ENCODE data around the gene PRPF4. TPM values are rescaled to one million over a fixed set of nuclear protein-coding genes. Genes with fewer than 3 reads are reported as not detected.

Gene PRPF4
- total and polyA plus RNA-seq, 4 donors: 7.5 to 20.6 (median 17.3) TPM

GRCh38 chr9:113269355-113269754 is 6.1 kb upstream of the PRPF4 start:
- Histone ChIP-seq H3K36me3 (ENCODE audit: control insufficient read depth in 4 of 4, insufficient read depth in 4 of 4, low read length in 4 of 4) (peaks cover 18 to 42% (median 27%) of the 10 kb centered on the region in 4 donors), H3K9ac (ENCODE audit: insufficient read depth in 1 of 2, low read length in 2 of 2) (no peak overlapping the region), H3K27ac (ENCODE audit: low read depth in 1 of 2, low read length in 1 of 2) (no peak overlapping the region), H3K4me3 (no peak overlapping the region), H3K9me3 (ENCODE audit: control insufficient read depth in 4 of 4, insufficient read depth in 3 of 4, low read length in 3 of 4) (no peaks in the 10 kb centered on the region), H3K4me1 (ENCODE audit: control insufficient read depth in 5 of 5, insufficient read depth in 5 of 5, low read length in 5 of 5) (peaks cover 0 to 6% (median 0%) of the 10 kb centered on the region in 5 donors), H3K27me3 (ENCODE audit: control insufficient read depth in 3 of 3, insufficient read depth in 3 of 3, low read length in 2 of 3) (no peaks in the 10 kb centered on the region)
- DNase-seq (no peak), ATAC-seq (ENCODE audit: insufficient read depth, low FRiP score) (no peak)
- TF ChIP-seq CTCF (IDR thresholded peaks at IDR 0.05; ENCODE audit: control extremely low read depth, extremely low read depth): no peak
- 95 to 97% methylated on average over 2 of the region's 2 CpGs for WGBS, 2 donors

- no peak overlapping the region for H3K27ac ChIP-seq (ENCODE audit: low read depth in 1 of 2, low read length in 1 of 2)
- no peak for DNase-seq
- no peak overlapping the region for H3K9ac ChIP-seq (ENCODE audit: insufficient read depth in 1 of 2, low read length in 2 of 2)
- H3K27me3 ChIP-seq (ENCODE audit: control insufficient read depth in 3 of 3, insufficient read depth in 3 of 3, low read length in 2 of 3): no peaks in the 10 kb centered on the region
- ATAC-seq (ENCODE audit: insufficient read depth, low FRiP score): no peak
- WGBS, 2 donors: 90 to 95% methylated on average over 2 of the region's 2 CpGs
- TF ChIP-seq CTCF (IDR thresholded peaks at IDR 0.05; ENCODE audit: control extremely low read depth, extremely low read depth): no peak
- H3K4me3 ChIP-seq: no peak overlapping the region
- H3K36me3 ChIP-seq (ENCODE audit: control insufficient read depth in 4 of 4, insufficient read depth in 4 of 4, low read length in 4 of 4): peaks cover 18 to 40% (median 27%) of the 10 kb centered on the region in 4 donors
- H3K4me1 ChIP-seq (ENCODE audit: control insufficient read depth in 5 of 5, insufficient read depth in 5 of 5, low read length in 5 of 5): peaks cover 0 to 11% (median 0%) of the 10 kb centered on the region in 5 donors
- H3K9me3 ChIP-seq (ENCODE audit: control insufficient read depth in 4 of 4, insufficient read depth in 3 of 4, low read length in 3 of 4): no peaks in the 10 kb centered on the region
Observed at GRCh38 chr9:113269871-113270270, 5.6 kb upstream of the PRPF4 start.

- peak; percentile 23 to 82 (median 81) for DNase-seq
- no peaks in the 10 kb centered on the region for H3K27me3 ChIP-seq (ENCODE audit: control insufficient read depth in 3 of 3, insufficient read depth in 3 of 3, low read length in 2 of 3)
- peak overlapping the region; percentile 99 for H3K9ac ChIP-seq (ENCODE audit: insufficient read depth in 1 of 2, low read length in 2 of 2)
- H3K4me3 ChIP-seq: peak overlapping the region; percentile 69
- peaks cover 19 to 40% (median 33%) of the 10 kb centered on the region in 4 donors for H3K36me3 ChIP-seq (ENCODE audit: control insufficient read depth in 4 of 4, insufficient read depth in 4 of 4, low read length in 4 of 4)
- ATAC-seq (ENCODE audit: insufficient read depth, low FRiP score): peak; percentile 50
- no peaks in the 10 kb centered on the region for H3K9me3 ChIP-seq (ENCODE audit: control insufficient read depth in 4 of 4, insufficient read depth in 3 of 4, low read length in 3 of 4)
- peak; percentile 61 for TF ChIP-seq CTCF (IDR thresholded peaks at IDR 0.05; ENCODE audit: control extremely low read depth, extremely low read depth)
- H3K27ac ChIP-seq (ENCODE audit: low read depth in 1 of 2, low read length in 1 of 2): peak overlapping the region; percentile 90 to 96
- WGBS, 2 donors: 1 to 2% methylated on average over 15 of the region's 15 CpGs
- peaks cover 0 to 18% (median 7%) of the 10 kb centered on the region in 5 donors for H3K4me1 ChIP-seq (ENCODE audit: control insufficient read depth in 5 of 5, insufficient read depth in 5 of 5, low read length in 5 of 5)
Observed at GRCh38 chr9:113274474-113275156, 843 bp upstream of the PRPF4 start.

Measured in lung (tissue), 12 donors.